ENCODE data around the gene RASL10A. TPM values are rescaled to one million over a fixed set of nuclear protein-coding genes. Genes with fewer than 3 reads are reported as not detected.
A peak's percentile ranks its signal among the peaks of the same experiment; 100 is the strongest.

Gene RASL10A
- total and polyA plus RNA-seq, 9 donors, result 1.5 to 3.5 (median 2.1) TPM

DNA sequence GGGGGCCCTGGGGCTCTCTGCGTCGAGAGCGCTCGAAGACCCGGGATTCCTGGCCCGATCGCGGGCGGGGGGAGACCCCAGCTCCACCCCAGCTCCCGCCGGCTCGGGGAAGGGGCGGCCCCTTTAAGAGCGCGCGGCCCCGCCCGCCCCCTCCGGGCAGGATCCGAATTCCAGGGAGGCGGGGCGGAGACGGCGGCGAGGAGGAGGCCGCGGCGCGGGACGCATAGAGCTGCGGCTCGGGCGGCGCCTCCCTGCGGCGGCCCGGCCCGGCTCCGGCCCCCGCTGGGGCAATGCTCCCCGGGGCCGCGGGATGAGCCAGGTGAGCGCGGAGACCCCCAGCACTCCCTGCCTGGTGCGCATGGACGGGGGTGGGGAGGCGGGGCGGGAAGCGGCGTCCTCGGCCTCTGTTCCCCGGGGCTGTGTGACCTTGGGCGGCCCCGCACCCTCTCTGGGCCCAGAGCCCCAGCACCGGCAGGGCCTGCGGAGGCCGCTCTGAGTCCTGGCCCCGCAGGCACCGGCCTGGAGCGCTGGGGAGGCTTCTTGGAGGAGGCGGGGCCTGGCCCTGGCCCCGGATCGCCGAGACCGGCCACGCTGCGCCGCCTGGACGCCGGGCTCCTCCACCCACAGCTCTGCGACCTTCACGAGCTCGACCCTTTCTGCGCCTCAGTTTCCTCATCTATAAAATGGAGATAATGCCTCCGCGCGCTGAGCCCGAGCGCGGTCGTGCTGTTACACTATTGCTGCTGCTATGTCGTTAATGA, 8.5 kb downstream of the RASL10A start:
- WGBS (ENCODE audit: insufficient coverage), result under 1% methylated on average over 83 of the region's 83 CpGs
- DNase-seq, result peak; percentile 93
- Histone ChIP-seq H3K36me3 (ENCODE audit: control insufficient read depth, insufficient read depth, low read length) (peaks cover 7% of the 10 kb centered on the region), H3K4me1 (ENCODE audit: control insufficient read depth, insufficient read depth, low read length) (peaks cover 69% of the 10 kb centered on the region), H3K27me3 (ENCODE audit: control insufficient read depth, insufficient read depth, low read length) (no peaks in the 10 kb centered on the region), H3K27ac (ENCODE audit: low read length) (peak overlapping the region; percentile 86), H3K9me3 (replicated peaks; ENCODE audit: control insufficient read depth, low read depth, low read length) (no peaks in the 10 kb centered on the region), H3K4me3 (ENCODE audit: low read length) (peak overlapping the region; percentile 86)

DNA sequence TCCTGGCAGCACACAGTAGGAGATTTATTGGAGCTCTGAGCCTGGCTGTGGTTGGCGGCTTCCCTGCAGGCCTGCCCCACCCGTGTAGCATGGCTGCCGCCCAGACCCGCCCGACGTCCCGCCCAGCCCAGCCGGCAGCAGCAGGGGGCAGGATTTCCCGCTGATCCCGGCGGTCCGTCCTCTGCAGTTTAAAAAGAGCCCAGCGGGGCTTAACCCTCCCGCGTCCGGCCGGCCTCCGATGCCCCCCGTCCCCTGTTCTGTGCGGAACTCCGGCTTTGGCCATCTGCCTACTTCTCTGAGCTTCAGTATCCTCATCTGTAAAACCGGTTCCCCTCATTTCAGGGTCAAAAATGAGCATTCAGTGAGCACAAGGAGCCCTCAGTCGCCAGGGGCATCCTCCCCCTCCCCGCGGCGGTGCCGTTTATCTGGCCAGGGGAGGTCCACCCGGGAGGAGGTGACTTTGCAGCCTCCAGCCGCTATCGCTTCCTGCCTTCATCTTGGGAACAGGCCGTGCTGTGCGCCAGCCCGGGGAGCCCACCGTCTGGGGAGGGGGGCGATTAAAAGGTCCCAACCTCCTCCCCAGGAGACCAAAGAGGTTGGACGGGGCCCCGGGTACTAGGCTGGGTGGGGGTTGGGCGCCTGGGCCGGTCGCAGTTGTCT, 9.2 kb downstream of the RASL10A start, which contains the start of gene GAS2L1:
TSS of gene GAS2L1 (plus strand) at position 476 of the 660 bp plus-strand sequence. CDS start 1,456 bp downstream, outside the sequence.
- peak within 1 kb of the TSS; percentile 86 for H3K27ac ChIP-seq (ENCODE audit: low read length)
- H3K27me3 ChIP-seq (ENCODE audit: control insufficient read depth, insufficient read depth, low read length), result no peaks in the 10 kb centered on the region
- DNase-seq, result peak; percentile 92
- peaks cover 66% of the 10 kb centered on the region for H3K4me1 ChIP-seq (ENCODE audit: control insufficient read depth, insufficient read depth, low read length)
- H3K9me3 ChIP-seq (replicated peaks; ENCODE audit: control insufficient read depth, low read depth, low read length), result no peaks in the 10 kb centered on the region
- H3K36me3 ChIP-seq (ENCODE audit: control insufficient read depth, insufficient read depth, low read length), result peaks cover 12% of the 10 kb centered on the region
- peak within 1 kb of the TSS; percentile 86 for H3K4me3 ChIP-seq (ENCODE audit: low read length)
- WGBS (ENCODE audit: insufficient coverage), result under 1% methylated on average over 32 of the region's 40 CpGs

GRCh38 chr22:29305836-29306174, 9.7 kb downstream of the RASL10A start:
- peaks cover 61% of the 10 kb centered on the region for H3K4me1 ChIP-seq (ENCODE audit: control insufficient read depth, insufficient read depth, low read length)
- peak overlapping the region; percentile 86 for H3K4me3 ChIP-seq (ENCODE audit: low read length)
- DNase-seq, result no peak
- WGBS (ENCODE audit: insufficient coverage), result 29% methylated on average over 6 of the region's 7 CpGs
- H3K27ac ChIP-seq (ENCODE audit: low read length), result no peak overlapping the region
- H3K27me3 ChIP-seq (ENCODE audit: control insufficient read depth, insufficient read depth, low read length), result no peaks in the 10 kb centered on the region
- H3K9me3 ChIP-seq (replicated peaks; ENCODE audit: control insufficient read depth, low read depth, low read length), result no peaks in the 10 kb centered on the region
- peaks cover 16% of the 10 kb centered on the region for H3K36me3 ChIP-seq (ENCODE audit: control insufficient read depth, insufficient read depth, low read length)

DNA sequence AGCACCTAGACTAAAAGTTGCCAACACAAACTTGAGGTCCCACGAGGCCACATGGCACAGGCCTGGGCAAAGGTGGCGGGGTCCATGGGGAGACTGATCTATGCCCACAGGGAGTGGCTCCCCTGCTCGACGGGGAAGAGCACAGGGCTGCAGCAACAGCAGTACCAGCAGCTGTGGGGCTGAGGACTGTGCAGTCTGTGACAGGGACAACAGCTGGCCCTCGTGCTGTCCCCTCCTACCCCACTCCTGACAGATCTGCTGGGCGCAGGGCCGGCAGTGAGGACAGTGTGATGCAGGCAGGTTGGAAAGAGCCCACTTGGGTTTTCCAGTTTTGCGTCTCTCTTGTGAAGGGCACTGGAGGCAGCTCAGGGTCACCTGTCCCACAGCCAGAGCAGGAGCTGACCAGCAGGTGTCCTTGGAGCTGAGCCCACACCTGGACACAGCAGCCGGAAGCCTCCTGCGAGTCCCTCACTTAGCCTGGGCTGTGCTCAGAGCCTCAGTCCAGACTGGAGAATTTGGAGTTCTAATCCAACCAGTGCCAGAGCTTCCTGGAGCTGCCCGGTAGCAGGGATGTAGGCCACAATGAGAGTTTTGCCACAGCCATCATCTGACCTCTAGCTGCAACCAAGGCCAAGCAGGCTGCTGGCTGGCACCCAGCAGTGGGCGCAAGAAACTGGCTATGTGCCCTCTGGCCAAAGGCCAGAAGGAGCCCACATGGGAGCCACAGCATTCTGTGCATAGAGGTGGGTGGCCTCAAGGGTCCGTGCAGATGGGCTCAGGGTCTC, 12.6 kb downstream of the RASL10A start:
- no peak overlapping the region for H3K4me3 ChIP-seq (ENCODE audit: low read length)
- no peaks in the 10 kb centered on the region for H3K9me3 ChIP-seq (replicated peaks; ENCODE audit: control insufficient read depth, low read depth, low read length)
- H3K36me3 ChIP-seq (ENCODE audit: control insufficient read depth, insufficient read depth, low read length), result peaks cover 36% of the 10 kb centered on the region
- H3K27me3 ChIP-seq (ENCODE audit: control insufficient read depth, insufficient read depth, low read length), result no peaks in the 10 kb centered on the region
- peak overlapping the region; percentile 35 for H3K27ac ChIP-seq (ENCODE audit: low read length)
- peaks cover 33% of the 10 kb centered on the region for H3K4me1 ChIP-seq (ENCODE audit: control insufficient read depth, insufficient read depth, low read length)
- DNase-seq, result peak; percentile 59
- 37% methylated on average over 10 of the region's 13 CpGs for WGBS (ENCODE audit: insufficient coverage)

DNA sequence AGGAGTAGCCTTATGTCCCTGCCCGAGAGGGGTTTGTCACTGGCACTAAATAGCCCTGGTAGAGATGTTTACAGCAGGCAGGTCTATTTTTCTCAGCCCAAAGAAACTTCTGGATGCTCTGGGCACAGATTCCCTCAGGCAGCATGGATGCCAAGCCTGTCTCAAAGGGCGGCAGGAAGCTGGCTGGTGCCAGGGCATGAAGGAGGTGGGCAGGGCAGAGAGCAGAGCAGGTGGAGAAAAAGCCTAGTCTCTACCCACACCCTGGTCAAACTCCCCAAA, 13.2 kb downstream of the RASL10A start:
- no peaks in the 10 kb centered on the region for H3K9me3 ChIP-seq (replicated peaks; ENCODE audit: control insufficient read depth, low read depth, low read length)
- H3K4me1 ChIP-seq (ENCODE audit: control insufficient read depth, insufficient read depth, low read length), result peaks cover 28% of the 10 kb centered on the region
- H3K4me3 ChIP-seq (ENCODE audit: low read length), result no peak overlapping the region
- peak; percentile 16 for DNase-seq
- no peaks in the 10 kb centered on the region for H3K27me3 ChIP-seq (ENCODE audit: control insufficient read depth, insufficient read depth, low read length)
- H3K36me3 ChIP-seq (ENCODE audit: control insufficient read depth, insufficient read depth, low read length), result peaks cover 42% of the 10 kb centered on the region
- WGBS (ENCODE audit: insufficient coverage), result 80% methylated on average over 1 of the region's 2 CpGs
- H3K27ac ChIP-seq (ENCODE audit: low read length), result no peak overlapping the region

DNA sequence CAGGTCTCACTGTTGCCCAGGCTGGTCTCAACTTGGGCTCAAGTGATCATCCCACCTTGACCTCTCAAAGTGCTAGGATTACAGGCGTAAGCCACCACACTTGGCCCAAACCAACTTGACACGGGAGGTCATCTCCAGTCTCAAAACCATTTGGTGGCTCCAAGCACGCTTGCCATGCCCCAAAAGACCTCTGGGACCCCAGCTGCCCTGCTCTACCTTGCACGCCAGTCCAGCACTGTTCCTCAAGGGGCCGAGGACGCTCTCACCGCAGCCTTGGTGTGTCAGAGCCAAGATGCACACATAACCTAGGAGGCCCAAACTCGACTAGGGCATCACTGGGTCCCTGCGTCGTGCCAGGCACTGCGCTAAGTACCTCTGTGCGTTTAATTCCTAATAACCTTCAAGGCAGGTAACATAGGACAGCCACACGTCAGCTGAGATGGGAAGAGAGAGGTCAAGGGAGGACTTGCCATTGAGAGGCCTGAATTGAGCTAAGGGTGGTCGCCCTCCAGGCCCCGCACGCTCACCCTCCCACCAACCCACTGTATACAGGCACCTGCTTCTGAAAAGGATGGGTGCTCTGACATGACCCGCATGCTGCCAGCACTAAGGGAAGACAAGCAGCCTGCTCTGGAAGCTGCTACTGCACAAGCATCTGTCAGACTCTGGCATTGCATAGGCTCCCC, 13.6 kb downstream of the RASL10A start:
- H3K9me3 ChIP-seq (replicated peaks; ENCODE audit: control insufficient read depth, low read depth, low read length), result no peaks in the 10 kb centered on the region
- WGBS (ENCODE audit: insufficient coverage), result 84% methylated on average over 11 of the region's 17 CpGs
- no peak overlapping the region for H3K4me3 ChIP-seq (ENCODE audit: low read length)
- no peak for DNase-seq
- no peak overlapping the region for H3K27ac ChIP-seq (ENCODE audit: low read length)
- peaks cover 26% of the 10 kb centered on the region for H3K4me1 ChIP-seq (ENCODE audit: control insufficient read depth, insufficient read depth, low read length)
- H3K27me3 ChIP-seq (ENCODE audit: control insufficient read depth, insufficient read depth, low read length), result no peaks in the 10 kb centered on the region
- H3K36me3 ChIP-seq (ENCODE audit: control insufficient read depth, insufficient read depth, low read length), result peaks cover 46% of the 10 kb centered on the region

GRCh38 chr22:29300807-29301601, 14.5 kb downstream of the RASL10A start:
- Histone ChIP-seq H3K36me3 (ENCODE audit: control insufficient read depth, insufficient read depth, low read length) (peaks cover 55% of the 10 kb centered on the region), H3K9me3 (replicated peaks; ENCODE audit: control insufficient read depth, low read depth, low read length) (no peaks in the 10 kb centered on the region), H3K4me1 (ENCODE audit: control insufficient read depth, insufficient read depth, low read length) (peaks cover 20% of the 10 kb centered on the region), H3K27ac (ENCODE audit: low read length) (no peak overlapping the region), H3K4me3 (ENCODE audit: low read length) (no peak overlapping the region), H3K27me3 (ENCODE audit: control insufficient read depth, insufficient read depth, low read length) (no peaks in the 10 kb centered on the region)
- no peak for DNase-seq
- WGBS (ENCODE audit: insufficient coverage), result 69% methylated on average over 5 of the region's 10 CpGs

DNA sequence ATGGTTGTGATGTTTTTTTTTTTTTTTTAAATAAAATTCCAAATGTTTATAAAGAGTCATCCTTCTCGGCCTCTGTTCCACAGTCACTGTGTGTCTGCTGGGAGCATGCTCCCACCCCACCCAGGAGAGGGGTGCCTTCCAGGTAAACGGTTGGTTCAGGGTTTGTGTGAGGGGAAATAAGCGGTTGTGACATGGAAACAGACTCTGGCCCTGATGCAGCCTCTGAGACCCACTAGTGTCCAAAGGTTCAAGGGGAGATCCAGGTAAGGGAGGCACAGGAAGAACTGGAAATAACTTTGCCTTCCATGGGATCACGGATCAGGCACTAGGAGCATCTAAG, 15.1 kb downstream of the RASL10A start:
- no peak overlapping the region for H3K4me3 ChIP-seq (ENCODE audit: low read length)
- DNase-seq, result no peak
- H3K36me3 ChIP-seq (ENCODE audit: control insufficient read depth, insufficient read depth, low read length), result peaks cover 60% of the 10 kb centered on the region
- H3K9me3 ChIP-seq (replicated peaks; ENCODE audit: control insufficient read depth, low read depth, low read length), result no peaks in the 10 kb centered on the region
- H3K4me1 ChIP-seq (ENCODE audit: control insufficient read depth, insufficient read depth, low read length), result peaks cover 18% of the 10 kb centered on the region
- H3K27ac ChIP-seq (ENCODE audit: low read length), result no peak overlapping the region
- 55% methylated on average over 3 of the region's 4 CpGs for WGBS (ENCODE audit: insufficient coverage)
- no peaks in the 10 kb centered on the region for H3K27me3 ChIP-seq (ENCODE audit: control insufficient read depth, insufficient read depth, low read length)

DNA sequence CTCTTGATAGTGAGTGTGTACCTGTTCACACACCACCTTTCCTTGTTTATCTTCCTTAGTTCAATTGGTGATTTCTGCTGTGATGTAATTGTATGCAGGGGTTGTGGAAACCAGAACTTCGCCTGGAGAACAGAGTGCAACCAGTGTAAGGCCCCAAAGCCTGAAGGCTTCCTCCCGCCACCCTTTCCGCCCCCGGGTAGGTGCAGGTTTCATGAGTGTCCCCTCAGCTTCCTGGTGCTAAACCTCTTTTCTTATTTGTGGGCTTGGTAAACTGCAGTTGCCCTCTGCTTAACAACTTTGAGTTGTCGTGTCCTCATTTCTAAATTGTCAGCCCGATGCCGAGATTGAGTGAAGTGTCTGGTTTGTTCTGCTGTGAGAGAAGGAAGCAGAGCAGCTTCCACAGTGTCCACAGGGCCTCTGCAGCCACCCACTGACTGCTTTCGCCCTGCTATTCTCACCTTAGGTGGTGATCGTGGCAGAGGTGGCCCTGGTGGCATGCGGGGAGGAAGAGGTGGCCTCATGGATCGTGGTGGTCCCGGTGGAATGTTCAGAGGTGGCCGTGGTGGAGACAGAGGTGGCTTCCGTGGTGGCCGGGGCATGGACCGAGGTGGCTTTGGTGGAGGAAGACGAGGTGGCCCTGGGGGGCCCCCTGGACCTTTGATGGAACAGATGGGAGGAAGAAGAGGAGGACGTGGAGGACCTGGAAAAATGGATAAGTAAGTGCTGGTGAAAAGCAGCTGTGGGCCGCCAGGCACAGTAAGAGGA, 16.2 kb downstream of the RASL10A start:
- H3K27me3 ChIP-seq (ENCODE audit: control insufficient read depth, insufficient read depth, low read length), result no peaks in the 10 kb centered on the region
- no peak overlapping the region for H3K4me3 ChIP-seq (ENCODE audit: low read length)
- H3K27ac ChIP-seq (ENCODE audit: low read length), result no peak overlapping the region
- DNase-seq, result no peak
- WGBS (ENCODE audit: insufficient coverage), result 87% methylated on average over 17 of the region's 19 CpGs
- no peaks in the 10 kb centered on the region for H3K9me3 ChIP-seq (replicated peaks; ENCODE audit: control insufficient read depth, low read depth, low read length)
- H3K36me3 ChIP-seq (ENCODE audit: control insufficient read depth, insufficient read depth, low read length), result peaks cover 70% of the 10 kb centered on the region
- H3K4me1 ChIP-seq (ENCODE audit: control insufficient read depth, insufficient read depth, low read length), result peaks cover 18% of the 10 kb centered on the region

Data from muscle of leg (tissue), 11 donors.